WTC11 (cell line): ENCODE data around the gene ZNF358. TPM values are rescaled to one million over a fixed set of nuclear protein-coding genes. Genes with fewer than 3 reads are reported as not detected.

ENCODE experiments used
- ATAC-seq: fragments of 200-7000 bp; cut with Tn5 transposase; 2 replicates; pipeline ENCODE4 v1.10.0; 2021; ENCODE audit warnings: mild to moderate bottlenecking, moderate library complexity
- CTCF ChIA-PET: fragments of 300-600 bp; sonication (Branson Sonifier 250); formaldehyde crosslinking; loops from one replicate; lab custom pipeline; 2021; ENCODE audit warnings: antibody characterized with exemption; lab: Charles Lee
- POLR2A ChIA-PET: fragments of 350-600 bp; sonication (Branson Sonifier 250); formaldehyde crosslinking; loops from one replicate; lab custom pipeline; 2021; ENCODE audit warnings: antibody characterized with exemption; lab: Charles Lee
- DNase-seq: peaks from one replicate; pipeline ENCODE4 v3.0.0; 2021; ENCODE audit warnings: low spot score
- H3K27ac Mint-ChIP-seq: 2 replicates; pipeline ENCODE4 v1.8.0; 2021; ENCODE audit warnings: mixed read lengths
- H3K27me3 Mint-ChIP-seq: 2 replicates; pipeline ENCODE4 v1.8.0; 2021; ENCODE audit warnings: low read depth, mild to moderate bottlenecking, moderate library complexity, mixed read lengths
- H3K36me3 Mint-ChIP-seq: 2 replicates; pipeline ENCODE4 v1.8.0; 2021; ENCODE audit warnings: mixed read lengths
- H3K4me1 Mint-ChIP-seq: 2 replicates; pipeline ENCODE4 v1.8.0; 2022; ENCODE audit warnings: mixed read lengths
- H3K4me3 Mint-ChIP-seq: 2 replicates; pipeline ENCODE4 v1.8.0; 2021; ENCODE audit warnings: mild to moderate bottlenecking, moderate library complexity, mixed read lengths
- H3K9me3 Mint-ChIP-seq: 2 replicates; pipeline ENCODE4 v1.8.0; 2021; ENCODE audit warnings: mixed read lengths
- EMX1 ChIP-seq: fragments of 250-450 bp; sonication (Bioruptor Pico); IDR thresholded peaks from 2 replicates; pipeline ENCODE4 v1.8.0; 2021; ENCODE audit warnings: mild to moderate bottlenecking
- ESRRA ChIP-seq: sonication (generic); formaldehyde crosslinking; IDR thresholded peaks from 2 replicates; pipeline ENCODE4 v1.8.1; 2022; ENCODE audit warnings: mild to moderate bottlenecking, missing genetic modification reagents, borderline replicate concordance
- ETV6 ChIP-seq: sonication (generic); formaldehyde crosslinking; IDR thresholded peaks from 2 replicates; pipeline ENCODE4 v1.8.1; 2022; ENCODE audit warnings: mild to moderate bottlenecking, missing genetic modification reagents
- FOXK1 ChIP-seq: sonication (generic); formaldehyde crosslinking; IDR thresholded peaks from 2 replicates; pipeline ENCODE4 v1.8.0; 2022; ENCODE audit warnings: mild to moderate bottlenecking, moderate library complexity, missing genetic modification reagents
- MYBL2 ChIP-seq: sonication (generic); formaldehyde crosslinking; IDR thresholded peaks from 2 replicates; pipeline ENCODE4 v1.8.1; 2023; ENCODE audit warnings: mild to moderate bottlenecking, moderate library complexity, missing genetic modification reagents
- NFE2L1 ChIP-seq: sonication (generic); formaldehyde crosslinking; IDR thresholded peaks from 2 replicates; pipeline ENCODE4 v1.8.1; 2023; ENCODE audit warnings: missing genetic modification reagents
- NFYB ChIP-seq: sonication (generic); formaldehyde crosslinking; conservative IDR thresholded peaks from 2 replicates; pipeline ENCODE4 v1.8.0; 2022; ENCODE audit warnings: low read depth, missing genetic modification reagents
- SMAD4 ChIP-seq: sonication (generic); formaldehyde crosslinking; IDR thresholded peaks from 2 replicates; pipeline ENCODE4 v1.8.0; 2022; ENCODE audit warnings: mild to moderate bottlenecking, missing genetic modification reagents
- SOX15 ChIP-seq: fragments of 250-450 bp; sonication (Bioruptor Pico); IDR thresholded peaks from 2 replicates; pipeline ENCODE4 v1.9.0; 2021; ENCODE audit warnings: mild to moderate bottlenecking
- ZNF219 ChIP-seq: sonication (generic); formaldehyde crosslinking; IDR thresholded peaks from 2 replicates; pipeline ENCODE4 v1.8.0; 2023; ENCODE audit warnings: missing genetic modification reagents, mild to moderate bottlenecking, borderline replicate concordance
- ZNF416 ChIP-seq: fragments of 250-450 bp; sonication (Bioruptor Pico); IDR thresholded peaks from 2 replicates; pipeline ENCODE4 v1.9.0; 2021; ENCODE audit warnings: mild to moderate bottlenecking, inconsistent platforms
- ZNF671 ChIP-seq: fragments of 250-450 bp; sonication (Bioruptor Pico); IDR thresholded peaks from 2 replicates; pipeline ENCODE4 v1.8.0; 2021; ENCODE audit warnings: mild to moderate bottlenecking
- total RNA-seq: library from RNA; stranded (reverse); gene quantifications from 3 replicates; pipeline ENCODE4 v1.2.3, GENCODE V29; 2021
- TF ChIP-seq, protein P1 (sequence below): sonication (generic); formaldehyde crosslinking; IDR thresholded peaks from 2 replicates; pipeline ENCODE4 v1.8.1; 2023; ENCODE audit warnings: mild to moderate bottlenecking, missing genetic modification reagents
- TF ChIP-seq, protein P2 (sequence below): fragments of 250-450 bp; sonication (Bioruptor Pico); IDR thresholded peaks from 2 replicates; pipeline ENCODE4 v1.8.0; 2021; ENCODE audit warnings: mild to moderate bottlenecking
- TF ChIP-seq, protein P3 (sequence below): sonication (generic); formaldehyde crosslinking; IDR thresholded peaks from 2 replicates; pipeline ENCODE4 v1.8.0; 2023; ENCODE audit warnings: missing genetic modification reagents, mild to moderate bottlenecking, borderline replicate concordance
- TF ChIP-seq, protein P4 (sequence below): sonication (generic); formaldehyde crosslinking; IDR thresholded peaks from 2 replicates; pipeline ENCODE4 v1.8.0; 2023; ENCODE audit warnings: mild to moderate bottlenecking, missing genetic modification reagents
- TF ChIP-seq, protein P5 (sequence below): sonication (generic); formaldehyde crosslinking; IDR thresholded peaks from 2 replicates; pipeline ENCODE4 v1.8.1; 2023; ENCODE audit warnings: mild to moderate bottlenecking, missing genetic modification reagents, moderate library complexity
- TF ChIP-seq, protein P6 (sequence below): sonication (generic); formaldehyde crosslinking; IDR thresholded peaks from 2 replicates; pipeline ENCODE4 v1.8.1; 2023; ENCODE audit warnings: mild to moderate bottlenecking, missing genetic modification reagents, borderline replicate concordance
- TF ChIP-seq, protein P7 (sequence below): sonication (generic); formaldehyde crosslinking; IDR thresholded peaks from 2 replicates; pipeline ENCODE4 v1.8.0; 2022; ENCODE audit warnings: mild to moderate bottlenecking, missing genetic modification reagents
- TF ChIP-seq, protein P8 (sequence below): sonication (generic); formaldehyde crosslinking; IDR thresholded peaks from 2 replicates; pipeline ENCODE4 v1.8.1; 2023; ENCODE audit warnings: mild to moderate bottlenecking, moderate library complexity, missing genetic modification reagents

The ZNF358 gene
- total RNA-seq, 1 experiment from 2014 or later = 37.5 TPM

DNA sequence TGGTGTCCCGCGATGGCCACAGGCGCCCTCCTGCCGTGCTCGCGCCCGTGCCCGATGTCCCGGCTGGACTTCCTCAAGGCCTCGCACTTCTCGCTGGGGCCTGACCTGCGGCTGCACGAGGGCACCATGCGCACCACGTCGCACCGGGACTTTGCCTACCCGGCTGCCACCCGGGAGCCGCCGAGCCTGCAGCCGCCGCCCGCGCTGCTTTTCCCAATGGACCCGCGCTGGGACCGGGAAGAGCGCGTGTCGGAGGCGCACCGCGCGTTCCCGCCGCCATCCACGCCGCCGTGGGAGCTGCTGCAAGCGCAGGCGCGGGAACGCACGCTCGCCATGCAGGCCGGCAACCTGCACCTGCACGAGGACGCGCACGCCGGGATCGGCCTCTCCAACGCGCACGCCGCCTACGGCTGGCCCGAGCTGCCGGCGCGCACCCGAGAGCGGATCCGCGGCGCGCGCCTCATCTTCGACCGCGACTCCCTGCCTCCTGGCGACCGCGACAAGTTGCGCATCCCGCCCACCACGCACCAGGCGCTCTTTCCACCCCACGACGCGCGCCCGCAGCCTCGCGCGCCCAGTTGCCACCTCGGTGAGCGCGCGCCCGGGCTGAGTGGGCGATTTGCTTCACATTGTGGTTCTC, 15.0 kb upstream of the ZNF358 start:
- POLR2A ChIA-PET = interaction anchor here (1.6 kb wide), 1 partner anchor 21 kb away, joined by 3 read pairs; the partner anchor contains the start of gene MCOLN1
- TF ChIP-seq, protein P1, sequence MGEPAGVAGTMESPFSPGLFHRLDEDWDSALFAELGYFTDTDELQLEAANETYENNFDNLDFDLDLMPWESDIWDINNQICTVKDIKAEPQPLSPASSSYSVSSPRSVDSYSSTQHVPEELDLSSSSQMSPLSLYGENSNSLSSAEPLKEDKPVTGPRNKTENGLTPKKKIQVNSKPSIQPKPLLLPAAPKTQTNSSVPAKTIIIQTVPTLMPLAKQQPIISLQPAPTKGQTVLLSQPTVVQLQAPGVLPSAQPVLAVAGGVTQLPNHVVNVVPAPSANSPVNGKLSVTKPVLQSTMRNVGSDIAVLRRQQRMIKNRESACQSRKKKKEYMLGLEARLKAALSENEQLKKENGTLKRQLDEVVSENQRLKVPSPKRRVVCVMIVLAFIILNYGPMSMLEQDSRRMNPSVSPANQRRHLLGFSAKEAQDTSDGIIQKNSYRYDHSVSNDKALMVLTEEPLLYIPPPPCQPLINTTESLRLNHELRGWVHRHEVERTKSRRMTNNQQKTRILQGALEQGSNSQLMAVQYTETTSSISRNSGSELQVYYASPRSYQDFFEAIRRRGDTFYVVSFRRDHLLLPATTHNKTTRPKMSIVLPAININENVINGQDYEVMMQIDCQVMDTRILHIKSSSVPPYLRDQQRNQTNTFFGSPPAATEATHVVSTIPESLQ = peak; percentile 93
- TF ChIP-seq ESRRA (CRISPR knock-in tag) = peak; percentile 99
- TF ChIP-seq, protein P2, sequence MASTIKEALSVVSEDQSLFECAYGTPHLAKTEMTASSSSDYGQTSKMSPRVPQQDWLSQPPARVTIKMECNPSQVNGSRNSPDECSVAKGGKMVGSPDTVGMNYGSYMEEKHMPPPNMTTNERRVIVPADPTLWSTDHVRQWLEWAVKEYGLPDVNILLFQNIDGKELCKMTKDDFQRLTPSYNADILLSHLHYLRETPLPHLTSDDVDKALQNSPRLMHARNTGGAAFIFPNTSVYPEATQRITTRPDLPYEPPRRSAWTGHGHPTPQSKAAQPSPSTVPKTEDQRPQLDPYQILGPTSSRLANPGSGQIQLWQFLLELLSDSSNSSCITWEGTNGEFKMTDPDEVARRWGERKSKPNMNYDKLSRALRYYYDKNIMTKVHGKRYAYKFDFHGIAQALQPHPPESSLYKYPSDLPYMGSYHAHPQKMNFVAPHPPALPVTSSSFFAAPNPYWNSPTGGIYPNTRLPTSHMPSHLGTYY (CRISPR knock-in tag) = no peak
- TF ChIP-seq ZNF671 (CRISPR knock-in tag) = no peak
- no peak for TF ChIP-seq SOX15 (CRISPR knock-in tag)
- peak; percentile 68 for TF ChIP-seq NFYB
- TF ChIP-seq, protein P3, sequence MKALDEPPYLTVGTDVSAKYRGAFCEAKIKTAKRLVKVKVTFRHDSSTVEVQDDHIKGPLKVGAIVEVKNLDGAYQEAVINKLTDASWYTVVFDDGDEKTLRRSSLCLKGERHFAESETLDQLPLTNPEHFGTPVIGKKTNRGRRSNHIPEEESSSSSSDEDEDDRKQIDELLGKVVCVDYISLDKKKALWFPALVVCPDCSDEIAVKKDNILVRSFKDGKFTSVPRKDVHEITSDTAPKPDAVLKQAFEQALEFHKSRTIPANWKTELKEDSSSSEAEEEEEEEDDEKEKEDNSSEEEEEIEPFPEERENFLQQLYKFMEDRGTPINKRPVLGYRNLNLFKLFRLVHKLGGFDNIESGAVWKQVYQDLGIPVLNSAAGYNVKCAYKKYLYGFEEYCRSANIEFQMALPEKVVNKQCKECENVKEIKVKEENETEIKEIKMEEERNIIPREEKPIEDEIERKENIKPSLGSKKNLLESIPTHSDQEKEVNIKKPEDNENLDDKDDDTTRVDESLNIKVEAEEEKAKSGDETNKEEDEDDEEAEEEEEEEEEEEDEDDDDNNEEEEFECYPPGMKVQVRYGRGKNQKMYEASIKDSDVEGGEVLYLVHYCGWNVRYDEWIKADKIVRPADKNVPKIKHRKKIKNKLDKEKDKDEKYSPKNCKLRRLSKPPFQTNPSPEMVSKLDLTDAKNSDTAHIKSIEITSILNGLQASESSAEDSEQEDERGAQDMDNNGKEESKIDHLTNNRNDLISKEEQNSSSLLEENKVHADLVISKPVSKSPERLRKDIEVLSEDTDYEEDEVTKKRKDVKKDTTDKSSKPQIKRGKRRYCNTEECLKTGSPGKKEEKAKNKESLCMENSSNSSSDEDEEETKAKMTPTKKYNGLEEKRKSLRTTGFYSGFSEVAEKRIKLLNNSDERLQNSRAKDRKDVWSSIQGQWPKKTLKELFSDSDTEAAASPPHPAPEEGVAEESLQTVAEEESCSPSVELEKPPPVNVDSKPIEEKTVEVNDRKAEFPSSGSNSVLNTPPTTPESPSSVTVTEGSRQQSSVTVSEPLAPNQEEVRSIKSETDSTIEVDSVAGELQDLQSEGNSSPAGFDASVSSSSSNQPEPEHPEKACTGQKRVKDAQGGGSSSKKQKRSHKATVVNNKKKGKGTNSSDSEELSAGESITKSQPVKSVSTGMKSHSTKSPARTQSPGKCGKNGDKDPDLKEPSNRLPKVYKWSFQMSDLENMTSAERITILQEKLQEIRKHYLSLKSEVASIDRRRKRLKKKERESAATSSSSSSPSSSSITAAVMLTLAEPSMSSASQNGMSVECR (CRISPR knock-in tag) = peak; percentile 99
- TF ChIP-seq, protein P4, sequence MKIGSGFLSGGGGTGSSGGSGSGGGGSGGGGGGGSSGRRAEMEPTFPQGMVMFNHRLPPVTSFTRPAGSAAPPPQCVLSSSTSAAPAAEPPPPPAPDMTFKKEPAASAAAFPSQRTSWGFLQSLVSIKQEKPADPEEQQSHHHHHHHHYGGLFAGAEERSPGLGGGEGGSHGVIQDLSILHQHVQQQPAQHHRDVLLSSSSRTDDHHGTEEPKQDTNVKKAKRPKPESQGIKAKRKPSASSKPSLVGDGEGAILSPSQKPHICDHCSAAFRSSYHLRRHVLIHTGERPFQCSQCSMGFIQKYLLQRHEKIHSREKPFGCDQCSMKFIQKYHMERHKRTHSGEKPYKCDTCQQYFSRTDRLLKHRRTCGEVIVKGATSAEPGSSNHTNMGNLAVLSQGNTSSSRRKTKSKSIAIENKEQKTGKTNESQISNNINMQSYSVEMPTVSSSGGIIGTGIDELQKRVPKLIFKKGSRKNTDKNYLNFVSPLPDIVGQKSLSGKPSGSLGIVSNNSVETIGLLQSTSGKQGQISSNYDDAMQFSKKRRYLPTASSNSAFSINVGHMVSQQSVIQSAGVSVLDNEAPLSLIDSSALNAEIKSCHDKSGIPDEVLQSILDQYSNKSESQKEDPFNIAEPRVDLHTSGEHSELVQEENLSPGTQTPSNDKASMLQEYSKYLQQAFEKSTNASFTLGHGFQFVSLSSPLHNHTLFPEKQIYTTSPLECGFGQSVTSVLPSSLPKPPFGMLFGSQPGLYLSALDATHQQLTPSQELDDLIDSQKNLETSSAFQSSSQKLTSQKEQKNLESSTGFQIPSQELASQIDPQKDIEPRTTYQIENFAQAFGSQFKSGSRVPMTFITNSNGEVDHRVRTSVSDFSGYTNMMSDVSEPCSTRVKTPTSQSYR (CRISPR knock-in tag) = peak; percentile 99
- TF ChIP-seq ZNF219 = peak; percentile 95
- TF ChIP-seq MYBL2 (CRISPR knock-in tag) = peak; percentile 97
- TF ChIP-seq, protein P5, sequence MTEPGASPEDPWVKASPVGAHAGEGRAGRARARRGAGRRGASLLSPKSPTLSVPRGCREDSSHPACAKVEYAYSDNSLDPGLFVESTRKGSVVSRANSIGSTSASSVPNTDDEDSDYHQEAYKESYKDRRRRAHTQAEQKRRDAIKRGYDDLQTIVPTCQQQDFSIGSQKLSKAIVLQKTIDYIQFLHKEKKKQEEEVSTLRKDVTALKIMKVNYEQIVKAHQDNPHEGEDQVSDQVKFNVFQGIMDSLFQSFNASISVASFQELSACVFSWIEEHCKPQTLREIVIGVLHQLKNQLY (CRISPR knock-in tag) = peak; percentile 97
- TF ChIP-seq, protein P6, sequence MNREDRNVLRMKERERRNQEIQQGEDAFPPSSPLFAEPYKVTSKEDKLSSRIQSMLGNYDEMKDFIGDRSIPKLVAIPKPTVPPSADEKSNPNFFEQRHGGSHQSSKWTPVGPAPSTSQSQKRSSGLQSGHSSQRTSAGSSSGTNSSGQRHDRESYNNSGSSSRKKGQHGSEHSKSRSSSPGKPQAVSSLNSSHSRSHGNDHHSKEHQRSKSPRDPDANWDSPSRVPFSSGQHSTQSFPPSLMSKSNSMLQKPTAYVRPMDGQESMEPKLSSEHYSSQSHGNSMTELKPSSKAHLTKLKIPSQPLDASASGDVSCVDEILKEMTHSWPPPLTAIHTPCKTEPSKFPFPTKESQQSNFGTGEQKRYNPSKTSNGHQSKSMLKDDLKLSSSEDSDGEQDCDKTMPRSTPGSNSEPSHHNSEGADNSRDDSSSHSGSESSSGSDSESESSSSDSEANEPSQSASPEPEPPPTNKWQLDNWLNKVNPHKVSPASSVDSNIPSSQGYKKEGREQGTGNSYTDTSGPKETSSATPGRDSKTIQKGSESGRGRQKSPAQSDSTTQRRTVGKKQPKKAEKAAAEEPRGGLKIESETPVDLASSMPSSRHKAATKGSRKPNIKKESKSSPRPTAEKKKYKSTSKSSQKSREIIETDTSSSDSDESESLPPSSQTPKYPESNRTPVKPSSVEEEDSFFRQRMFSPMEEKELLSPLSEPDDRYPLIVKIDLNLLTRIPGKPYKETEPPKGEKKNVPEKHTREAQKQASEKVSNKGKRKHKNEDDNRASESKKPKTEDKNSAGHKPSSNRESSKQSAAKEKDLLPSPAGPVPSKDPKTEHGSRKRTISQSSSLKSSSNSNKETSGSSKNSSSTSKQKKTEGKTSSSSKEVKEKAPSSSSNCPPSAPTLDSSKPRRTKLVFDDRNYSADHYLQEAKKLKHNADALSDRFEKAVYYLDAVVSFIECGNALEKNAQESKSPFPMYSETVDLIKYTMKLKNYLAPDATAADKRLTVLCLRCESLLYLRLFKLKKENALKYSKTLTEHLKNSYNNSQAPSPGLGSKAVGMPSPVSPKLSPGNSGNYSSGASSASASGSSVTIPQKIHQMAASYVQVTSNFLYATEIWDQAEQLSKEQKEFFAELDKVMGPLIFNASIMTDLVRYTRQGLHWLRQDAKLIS = peak; percentile 99
- no peak for TF ChIP-seq ZNF416 (CRISPR knock-in tag)
- peak; percentile 99 for TF ChIP-seq ETV6 (CRISPR knock-in tag)
- peak; percentile 94 for TF ChIP-seq SMAD4 (CRISPR knock-in tag)
- TF ChIP-seq, protein P7, sequence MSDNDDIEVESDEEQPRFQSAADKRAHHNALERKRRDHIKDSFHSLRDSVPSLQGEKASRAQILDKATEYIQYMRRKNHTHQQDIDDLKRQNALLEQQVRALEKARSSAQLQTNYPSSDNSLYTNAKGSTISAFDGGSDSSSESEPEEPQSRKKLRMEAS (CRISPR knock-in tag) = peak; percentile 100
- TF ChIP-seq NFE2L1 (CRISPR knock-in tag) = peak; percentile 98
- no peak for TF ChIP-seq EMX1 (CRISPR knock-in tag)
- TF ChIP-seq, protein P8, sequence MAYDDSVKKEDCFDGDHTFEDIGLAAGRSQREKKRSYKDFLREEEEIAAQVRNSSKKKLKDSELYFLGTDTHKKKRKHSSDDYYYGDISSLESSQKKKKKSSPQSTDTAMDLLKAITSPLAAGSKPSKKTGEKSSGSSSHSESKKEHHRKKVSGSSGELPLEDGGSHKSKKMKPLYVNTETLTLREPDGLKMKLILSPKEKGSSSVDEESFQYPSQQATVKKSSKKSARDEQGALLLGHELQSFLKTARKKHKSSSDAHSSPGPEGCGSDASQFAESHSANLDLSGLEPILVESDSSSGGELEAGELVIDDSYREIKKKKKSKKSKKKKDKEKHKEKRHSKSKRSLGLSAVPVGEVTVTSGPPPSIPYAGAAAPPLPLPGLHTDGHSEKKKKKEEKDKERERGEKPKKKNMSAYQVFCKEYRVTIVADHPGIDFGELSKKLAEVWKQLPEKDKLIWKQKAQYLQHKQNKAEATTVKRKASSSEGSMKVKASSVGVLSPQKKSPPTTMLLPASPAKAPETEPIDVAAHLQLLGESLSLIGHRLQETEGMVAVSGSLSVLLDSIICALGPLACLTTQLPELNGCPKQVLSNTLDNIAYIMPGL (CRISPR knock-in tag) = peak; percentile 99
- TF ChIP-seq FOXK1 (CRISPR knock-in tag) = peak; percentile 96

More for the DNA sequence above, 15.0 kb upstream of the ZNF358 start:
- ATAC-seq (peak; percentile 64), DNase-seq (peak; percentile 91)
- peaks cover 7% of the 10 kb centered on the region for H3K4me1 Mint-ChIP-seq
- CTCF ChIA-PET = interaction anchor here (0.6 to 1.6 kb wide), 7 partner anchors 11 to 147 kb away, joined by 3 to 7 read pairs (median 3); partner anchors contain the start of gene MCOLN1
- no peaks in the 10 kb centered on the region for H3K36me3 Mint-ChIP-seq
- H3K4me3 Mint-ChIP-seq = peak overlapping the region; percentile 62
- H3K27me3 Mint-ChIP-seq = peaks cover 83% of the 10 kb centered on the region
- no peaks in the 10 kb centered on the region for H3K9me3 Mint-ChIP-seq
- H3K27ac Mint-ChIP-seq = no peak overlapping the region
